Bone marrow (tissue), 2 donors: ENCODE results near the gene EVX1.

Experiments used
- DNase-seq, 2 donors: peaks; one replicate each; lab custom pipeline; 2025; lab: John Stamatoyannopoulos, UW

The EVX1 gene

GRCh38 chr7:27235387-27236311 is 7.0 kb upstream of the EVX1 start:
- no peak for DNase-seq

DNA sequence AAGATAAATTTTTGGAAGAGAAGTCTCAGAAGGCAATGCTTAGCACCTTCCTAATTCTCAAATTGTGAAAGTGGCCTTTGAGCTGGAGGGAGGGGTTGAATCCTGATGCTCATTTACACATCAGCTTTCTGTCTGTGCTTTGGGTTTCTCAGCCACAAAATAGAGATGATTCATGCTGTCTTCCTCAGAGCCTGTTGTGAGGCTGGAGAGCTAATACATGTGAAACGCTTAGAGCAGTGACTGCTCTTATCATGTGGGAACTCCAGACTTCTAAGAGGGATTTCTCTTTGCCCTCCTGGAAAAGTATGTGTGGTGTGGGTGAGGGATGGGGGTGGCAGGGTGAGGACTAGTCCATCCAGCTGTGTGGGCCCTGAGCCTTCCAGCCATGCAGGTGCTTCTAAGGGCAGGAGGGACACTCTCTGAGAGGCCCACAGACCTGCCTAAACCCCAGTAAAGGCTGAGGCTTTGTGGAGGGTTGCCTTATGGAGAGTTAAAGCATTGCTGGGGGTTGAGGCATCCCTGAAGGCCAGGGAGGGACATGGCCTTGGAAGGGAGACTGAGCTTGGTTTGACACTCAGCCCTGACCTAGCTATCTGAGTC is 4.8 kb upstream of the EVX1 start:
- no peak for DNase-seq

DNA sequence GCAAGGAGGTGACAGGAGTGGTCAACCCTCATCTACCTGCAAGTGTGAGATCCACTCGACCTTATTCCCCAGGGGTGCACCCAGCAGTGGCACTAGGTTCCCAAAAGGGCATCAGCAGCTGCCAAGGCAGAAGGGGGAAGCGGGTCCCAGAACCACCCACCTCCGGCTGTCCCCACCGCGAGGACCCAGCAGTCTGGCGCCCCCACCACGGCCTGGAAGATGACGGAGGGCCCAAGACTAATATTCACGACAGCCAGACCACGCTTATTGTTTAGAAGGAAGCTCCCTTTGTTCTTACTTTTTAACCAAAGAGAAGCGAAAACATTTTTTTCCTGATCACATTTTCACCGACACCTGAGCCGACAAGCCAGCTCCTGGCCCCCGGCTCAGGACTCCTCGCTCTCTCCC is 3.6 kb upstream of the EVX1 start:
- no peak for DNase-seq

DNA sequence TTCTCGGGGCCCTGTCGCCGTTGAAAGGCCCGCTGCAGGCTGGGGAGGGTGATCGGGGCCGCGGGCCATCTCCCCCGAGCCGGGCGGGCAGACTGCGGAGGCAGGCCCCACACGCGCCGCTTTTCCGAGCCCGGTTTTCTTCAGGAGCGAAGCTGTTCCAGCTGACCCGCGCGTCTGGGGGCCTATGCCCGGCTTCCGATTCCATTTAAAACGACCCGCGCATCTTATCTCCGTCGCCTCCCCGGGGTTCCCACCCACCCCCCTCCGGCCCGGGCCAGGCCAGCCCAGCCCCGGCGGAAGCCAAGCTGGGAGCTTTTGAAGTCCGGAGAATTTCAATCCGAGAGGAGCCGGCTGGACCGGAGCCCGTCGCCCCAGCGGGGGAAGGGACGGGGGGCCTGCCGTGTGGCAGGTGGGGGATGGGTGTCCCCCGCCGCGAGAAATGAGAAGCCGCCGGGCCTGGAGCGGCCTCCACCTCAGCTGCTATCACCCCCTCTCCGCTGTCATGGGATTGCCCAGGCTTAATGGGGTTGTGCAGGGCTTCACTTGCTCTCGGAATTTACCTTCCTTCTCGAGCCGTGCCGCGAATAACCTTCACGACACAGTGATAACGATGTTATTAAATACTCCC is 3.1 kb upstream of the EVX1 start:
- DNase-seq, result no peak

DNA sequence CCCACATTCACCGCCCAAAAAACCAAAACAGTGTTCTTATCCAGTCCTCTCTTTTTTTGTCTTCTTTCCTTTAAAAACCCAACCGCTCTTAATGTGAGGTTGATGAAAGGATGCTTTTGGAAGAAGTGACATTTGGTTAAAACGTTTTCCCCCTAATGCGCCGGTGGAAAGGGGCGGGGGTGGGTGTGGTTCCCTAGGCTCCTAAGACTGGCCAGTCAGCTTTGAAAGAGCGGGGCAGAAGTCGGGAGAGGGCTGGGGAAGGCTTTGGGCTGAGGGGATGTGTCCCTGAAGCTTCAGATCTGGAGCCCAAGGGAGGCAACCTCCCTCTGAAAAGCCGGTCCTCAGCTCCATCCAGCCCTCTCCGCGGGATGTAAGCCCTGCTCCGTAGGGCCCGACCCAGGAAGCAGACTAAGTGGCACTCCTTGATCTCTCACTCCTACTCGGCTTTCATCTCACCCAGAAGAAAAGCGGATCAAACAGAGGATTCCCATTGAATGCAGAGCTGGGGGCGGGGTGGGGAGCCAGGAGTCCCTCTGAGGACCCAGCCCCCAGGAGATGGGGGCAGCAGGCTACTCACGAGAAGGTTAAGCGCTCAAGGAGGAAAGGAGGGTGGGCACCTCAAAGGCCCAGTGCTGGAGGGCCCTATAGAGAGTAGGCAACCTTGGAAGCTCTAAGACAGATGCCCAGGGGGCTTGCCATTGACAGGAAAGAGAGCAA is 2.4 kb upstream of the EVX1 start:
- no peak for DNase-seq

DNA sequence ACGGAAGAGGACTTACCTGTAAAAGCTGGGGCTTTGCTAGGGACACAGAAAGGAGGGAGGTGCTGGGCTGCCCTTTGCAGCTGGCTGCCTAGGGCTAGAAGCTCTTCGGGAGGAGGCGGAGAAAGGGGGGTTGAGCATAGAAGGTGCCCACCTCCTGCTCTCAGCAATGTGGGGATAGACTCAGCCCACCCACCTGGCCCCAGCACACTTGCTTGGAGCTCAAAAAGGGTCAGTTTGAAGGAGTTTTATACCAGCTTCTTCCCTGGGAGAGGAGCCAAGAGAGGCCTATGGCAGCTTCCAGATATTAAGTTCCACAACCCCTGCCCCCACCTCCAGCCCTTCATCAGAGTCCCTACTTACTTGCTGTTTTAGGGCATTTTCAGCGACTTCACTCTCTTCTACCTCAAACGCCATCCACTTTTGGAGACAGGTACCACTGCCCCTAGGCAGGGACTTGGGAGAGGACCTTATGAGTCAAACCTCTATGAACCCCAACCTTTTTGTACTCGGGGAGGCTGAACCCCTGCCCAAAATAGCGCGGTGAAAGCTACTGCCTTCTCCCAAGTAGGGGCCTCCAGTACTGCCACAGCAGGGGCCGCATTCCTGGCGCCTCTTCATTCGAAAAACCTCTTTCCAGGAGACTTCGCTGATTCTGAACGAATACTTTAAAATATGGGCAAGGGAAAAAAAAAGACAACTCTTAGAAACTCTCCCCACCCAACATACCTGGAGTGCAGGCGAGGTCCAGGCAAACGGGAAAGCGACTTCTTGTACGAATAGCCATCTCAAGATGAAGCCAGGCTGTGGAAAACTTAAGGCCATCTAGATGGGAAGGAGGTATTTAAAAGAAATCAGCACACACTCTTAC is 1.2 kb upstream of the EVX1 start:
- DNase-seq, result no peak

DNA sequence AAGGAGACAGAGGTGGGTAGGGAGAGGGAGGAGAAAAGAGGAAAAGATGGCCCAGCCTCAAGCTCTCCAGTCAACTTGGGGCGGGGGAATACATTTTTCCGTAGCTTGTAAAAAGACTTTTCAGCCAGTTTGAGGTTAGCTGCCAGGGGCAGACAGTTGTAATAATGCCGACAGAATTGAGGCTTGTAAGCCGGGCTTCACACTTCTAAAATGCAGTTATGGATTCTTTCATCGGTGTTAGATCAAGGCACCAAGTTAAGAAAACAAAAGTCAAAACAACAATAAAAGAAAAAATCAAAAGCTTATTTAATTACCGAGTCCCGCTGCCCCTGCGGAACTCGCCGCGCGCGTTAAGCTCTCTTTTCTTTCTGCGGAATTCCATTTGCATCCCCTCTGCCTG is 448 bp upstream of the EVX1 start:
- DNase-seq, result no peak

DNA sequence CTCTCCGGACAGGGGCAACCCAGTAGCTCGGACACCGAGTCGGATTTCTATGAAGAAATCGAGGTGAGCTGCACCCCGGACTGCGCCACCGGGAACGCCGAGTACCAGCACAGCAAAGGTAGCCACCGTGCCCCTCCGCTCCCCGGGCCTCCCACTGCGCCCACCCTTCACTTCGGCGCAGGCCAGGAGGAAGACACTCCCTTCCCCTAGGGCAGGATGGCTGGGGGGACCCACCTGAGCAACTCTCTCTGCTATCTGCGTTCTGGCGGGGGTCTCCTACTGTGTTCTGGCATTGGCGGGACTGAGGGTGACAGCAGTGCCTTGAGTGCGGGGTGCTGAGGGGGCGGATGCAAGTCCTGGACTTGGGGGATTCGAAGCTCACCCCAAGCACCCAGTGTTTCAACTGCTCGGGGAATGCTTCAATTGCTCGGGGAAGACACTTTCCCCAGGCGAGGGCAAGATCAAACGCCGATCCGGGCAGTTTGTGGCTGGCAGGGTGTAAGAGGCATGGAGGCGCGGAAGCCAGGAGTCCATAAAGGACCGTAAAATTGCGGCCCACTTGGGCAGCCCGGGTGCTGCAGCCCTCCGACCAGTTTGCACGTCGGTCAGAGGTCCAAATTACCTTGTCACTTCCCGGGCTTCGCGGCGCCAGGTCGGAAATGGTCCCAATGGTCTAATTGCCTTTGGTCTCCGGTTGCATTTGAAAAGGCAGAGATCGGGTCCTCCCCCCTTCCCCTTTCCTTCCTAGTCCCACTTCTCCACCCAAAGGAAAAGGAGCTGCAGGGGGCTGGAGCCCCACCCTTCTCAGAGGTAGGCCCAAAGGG is 950 bp downstream of the EVX1 start:
- no peak for DNase-seq

DNA sequence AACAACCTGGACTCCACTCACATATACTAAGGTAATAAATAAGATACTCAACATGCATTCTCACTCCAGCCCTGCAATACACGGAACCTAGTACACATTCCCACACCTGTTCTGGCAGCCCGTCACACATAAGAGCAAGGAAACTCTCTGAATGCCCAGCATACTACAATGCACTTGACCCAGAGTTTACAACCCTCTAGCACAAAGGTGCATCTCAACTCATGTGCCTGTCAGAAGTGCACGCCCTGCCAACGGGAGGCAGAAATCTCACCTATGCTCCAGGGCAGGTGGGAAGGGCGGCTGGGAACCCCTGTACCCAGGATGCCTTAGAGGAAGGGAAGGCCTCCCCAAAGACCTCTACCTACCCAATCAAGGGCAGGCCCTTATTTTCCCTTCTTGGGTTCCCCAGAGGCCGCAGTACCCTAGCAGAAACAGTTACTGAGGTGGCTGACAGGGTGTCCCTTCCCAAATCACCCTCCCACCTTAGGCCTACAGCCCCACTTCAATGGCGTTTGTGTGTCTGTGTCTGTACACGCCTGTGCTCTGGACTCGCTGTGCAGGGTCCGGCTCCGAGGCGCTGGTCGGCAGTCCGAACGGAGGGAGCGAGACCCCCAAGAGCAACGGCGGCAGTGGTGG is 2.0 kb downstream of the EVX1 start:
- no peak for DNase-seq

- no peak for DNase-seq
Measured at GRCh38 chr7:27245124-27245797, 2.7 kb downstream of the EVX1 start.

GRCh38 chr7:27245798-27246691 is 3.4 kb downstream of the EVX1 start:
- DNase-seq, result no peak

- DNase-seq, result no peak
Measured at GRCh38 chr7:27247000-27247399, 4.4 kb downstream of the EVX1 start.

DNA sequence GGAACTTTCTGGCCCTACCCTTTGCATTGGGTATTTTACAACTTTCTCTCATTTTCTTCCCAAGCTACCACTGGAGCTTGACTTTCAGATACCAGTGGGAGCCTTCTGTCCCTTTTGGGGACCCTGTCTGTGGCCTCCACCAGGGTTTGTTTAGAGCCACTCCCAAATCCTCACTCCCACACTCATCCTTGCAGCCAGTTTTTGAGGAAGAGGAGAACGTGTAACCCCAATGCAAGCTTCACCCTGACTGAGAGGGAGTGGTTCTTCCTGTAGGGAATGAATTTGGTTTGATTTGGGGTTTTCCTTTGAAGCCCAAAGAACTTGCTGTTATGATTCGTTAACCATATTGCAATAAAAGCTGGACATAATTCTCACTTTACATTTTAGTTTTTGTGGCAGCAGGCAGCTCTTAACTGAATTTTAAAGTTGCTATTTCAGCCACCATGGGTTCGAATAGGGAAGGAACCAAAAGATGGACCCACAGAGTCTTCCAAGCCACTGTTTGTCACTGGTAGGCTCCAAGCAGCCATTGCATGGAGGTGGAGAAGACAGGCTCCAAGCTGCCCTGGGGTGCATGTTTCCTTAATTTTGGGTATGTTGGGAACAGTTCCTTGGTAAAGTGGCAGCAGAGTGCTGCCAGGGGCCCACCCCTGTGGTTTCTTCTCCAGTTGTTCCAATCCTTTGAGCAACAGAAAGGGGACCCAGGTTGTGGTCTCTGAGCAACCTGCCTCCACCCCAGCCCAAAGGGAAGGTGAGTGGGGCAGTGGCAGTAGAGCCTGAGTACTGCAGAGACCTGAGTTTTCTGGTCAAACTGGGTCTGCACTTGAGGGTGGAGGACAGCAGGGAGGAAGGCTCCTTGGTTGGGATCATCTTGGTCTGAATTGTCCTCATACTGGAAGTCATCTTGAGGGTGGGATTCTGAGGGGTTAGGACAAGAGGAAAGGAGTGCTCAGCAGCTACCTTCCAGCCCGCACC is 5.1 kb downstream of the EVX1 start:
- no peak for DNase-seq

DNA sequence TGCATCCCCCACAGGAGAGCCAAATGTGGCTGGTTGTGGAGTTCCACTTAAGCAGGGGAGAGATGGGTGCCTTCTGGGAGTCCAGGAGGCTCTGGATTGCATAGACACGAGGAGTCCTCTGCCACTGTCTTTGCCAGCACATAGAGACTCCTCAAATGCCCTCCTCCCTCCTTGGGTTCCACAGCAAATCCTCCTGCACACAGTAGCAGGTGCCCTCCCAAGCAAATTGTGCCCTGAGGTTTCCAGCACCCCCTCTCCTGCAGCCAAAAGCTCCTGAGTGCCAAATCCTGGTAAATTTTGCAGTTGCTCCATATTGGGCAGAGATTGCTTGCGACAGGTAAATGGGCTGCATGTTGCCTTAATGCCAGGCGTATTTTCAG is 5.8 kb downstream of the EVX1 start:
- DNase-seq, result no peak

DNA sequence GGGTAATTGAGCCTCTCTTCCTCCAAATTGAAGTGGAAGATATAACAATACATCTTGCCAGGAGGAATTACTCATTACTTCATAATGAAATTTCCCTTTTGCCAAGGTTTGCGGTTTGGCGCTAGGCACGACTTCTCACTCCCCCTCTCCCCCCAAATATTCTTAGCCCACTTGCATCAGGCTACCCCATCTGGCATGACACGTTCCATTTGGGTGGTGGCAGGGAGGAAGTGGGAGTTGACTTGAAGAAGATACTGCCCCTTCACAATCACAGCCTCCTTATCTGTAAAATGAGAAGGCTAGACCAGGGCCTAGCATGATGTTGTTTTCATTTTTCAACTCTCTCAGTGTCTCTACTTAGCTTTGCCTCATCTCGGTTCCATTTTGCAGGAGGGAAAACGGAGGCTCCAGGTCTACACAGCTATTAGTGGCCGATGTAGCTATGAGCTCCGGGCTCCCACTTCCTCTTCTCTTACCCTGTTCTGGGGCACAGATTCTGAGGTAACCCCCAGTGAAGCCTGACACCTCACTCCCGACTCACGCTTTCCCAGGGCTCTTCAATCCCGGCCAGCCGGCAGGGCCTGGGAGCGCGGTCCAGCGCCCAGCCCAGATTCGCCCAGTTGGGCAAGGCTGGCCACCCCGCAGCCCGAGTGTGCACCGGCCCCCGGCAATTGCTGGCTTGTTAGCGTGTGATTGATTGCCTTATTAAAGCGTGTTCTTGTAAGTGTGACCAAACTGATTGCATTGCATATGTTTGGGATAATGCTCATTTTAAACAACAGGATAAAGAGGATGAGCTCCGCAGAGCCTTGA is 6.5 kb downstream of the EVX1 start:
- no peak for DNase-seq
